Activated gamma-delta T cell treated with anti-CD3 and anti-CD28 coated beads, Interleukin-2, amount 50 U/mL, for 16 hours (primary cell): ENCODE data around the gene HASPIN.
"Not testable (repeated sequence)": the region's sequence is repeated elsewhere in the genome, so short reads cannot be mapped to it uniquely, and the experiment has no call there.

Source experiments
- DNase-seq: peaks from one replicate; pipeline ENCODE4 v3.0.0-alpha.2; 2020; ENCODE audit warnings: low read depth

Gene HASPIN

GRCh38 chr17:3695723-3696411, 27.8 kb upstream of the HASPIN start, which contains the start of gene P2RX5:
TSS of gene P2RX5 (minus strand) at chr17:3696155. CDS start at chr17:3696005, 150 bp downstream.
- DNase-seq = peak; percentile 12

GRCh38 chr17:3697103-3697476, 26.6 kb upstream of the HASPIN start:
- no peak for DNase-seq

DNA sequence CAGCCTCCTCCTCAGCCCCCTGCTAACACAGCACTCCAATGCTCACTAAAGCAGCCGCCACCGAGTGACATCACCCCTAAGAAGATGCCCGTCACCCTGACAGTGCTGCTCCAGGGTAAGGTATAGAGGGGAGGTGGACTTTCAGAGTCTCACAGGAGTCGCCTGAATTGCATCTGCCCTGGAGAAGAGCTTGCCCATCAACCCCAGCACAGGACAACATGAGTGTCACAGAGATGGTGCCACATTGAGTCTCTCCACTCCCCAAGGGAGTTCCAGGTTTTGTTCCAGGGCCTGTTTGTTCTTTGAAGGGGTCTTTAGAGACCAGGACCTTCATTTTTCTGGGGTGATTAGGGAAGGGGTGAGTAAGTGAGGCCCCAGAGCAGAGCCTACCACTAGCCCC, 25.6 kb upstream of the HASPIN start:
- no peak for DNase-seq

- DNase-seq = no peak
These were observed 23.8 kb upstream of the HASPIN start for GRCh38 chr17:3699951-3700350.

- DNase-seq = not testable (repeated sequence)
These were observed 21.6 kb upstream of the HASPIN start for GRCh38 chr17:3702041-3702539.

DNA sequence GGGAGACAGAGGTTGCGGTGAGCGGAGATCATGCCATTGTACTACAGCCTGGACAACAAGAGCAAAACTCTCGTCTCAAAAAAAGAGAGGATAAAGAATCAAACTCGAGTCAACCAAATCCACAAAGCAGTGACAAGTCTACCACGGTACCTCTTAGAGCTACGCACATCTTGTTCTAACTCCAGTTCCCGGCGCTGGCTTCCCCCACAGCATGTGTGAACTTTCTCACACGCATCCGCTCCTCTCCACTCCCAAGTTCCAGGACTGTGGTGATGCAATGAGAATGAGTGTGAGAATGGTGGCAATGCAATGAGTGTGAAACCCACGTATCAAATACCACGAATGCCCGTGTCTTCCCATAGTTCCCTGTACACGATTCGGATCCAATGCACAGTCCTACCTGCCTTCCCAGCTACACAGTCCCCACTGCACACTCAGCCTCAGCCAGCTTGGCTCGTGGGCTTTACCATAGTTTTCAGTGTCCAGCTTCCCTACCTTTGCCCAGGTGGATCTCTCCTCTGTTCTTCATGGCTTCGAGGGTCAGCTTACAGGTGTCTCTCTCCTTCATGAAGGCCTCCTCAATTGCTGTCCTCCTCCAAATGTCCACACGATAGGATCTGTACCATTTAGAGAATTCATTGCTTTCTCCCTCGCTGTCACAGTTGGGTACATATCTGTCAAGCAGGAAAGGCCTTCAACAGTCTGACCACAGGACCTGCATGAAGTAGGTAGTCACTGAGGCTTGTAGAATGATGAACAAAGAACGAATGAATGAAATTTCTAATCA, 18.6 kb upstream of the HASPIN start:
- no peak for DNase-seq

GRCh38 chr17:3705718-3705984, 18.1 kb upstream of the HASPIN start:
- not testable (repeated sequence) for DNase-seq

DNA sequence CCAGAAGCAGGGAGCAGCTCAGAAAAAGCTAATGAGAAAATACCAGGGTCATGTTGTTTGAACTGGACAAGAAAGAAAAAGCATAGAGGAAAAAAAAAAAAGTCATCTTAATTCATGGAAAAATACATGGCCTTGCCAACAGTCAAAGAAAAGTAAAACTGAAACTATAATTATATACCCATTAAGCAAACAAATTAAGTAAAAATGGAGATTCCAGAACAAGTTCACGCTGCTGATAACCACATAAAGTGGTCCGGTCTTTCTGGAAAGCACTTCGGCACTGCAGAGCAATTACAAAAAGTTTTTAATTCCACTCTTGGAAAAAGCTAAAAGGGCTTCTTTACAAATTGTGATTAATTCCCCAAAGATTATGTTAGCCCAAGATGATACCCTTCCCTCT, 15.3 kb upstream of the HASPIN start:
- no peak for DNase-seq

DNA sequence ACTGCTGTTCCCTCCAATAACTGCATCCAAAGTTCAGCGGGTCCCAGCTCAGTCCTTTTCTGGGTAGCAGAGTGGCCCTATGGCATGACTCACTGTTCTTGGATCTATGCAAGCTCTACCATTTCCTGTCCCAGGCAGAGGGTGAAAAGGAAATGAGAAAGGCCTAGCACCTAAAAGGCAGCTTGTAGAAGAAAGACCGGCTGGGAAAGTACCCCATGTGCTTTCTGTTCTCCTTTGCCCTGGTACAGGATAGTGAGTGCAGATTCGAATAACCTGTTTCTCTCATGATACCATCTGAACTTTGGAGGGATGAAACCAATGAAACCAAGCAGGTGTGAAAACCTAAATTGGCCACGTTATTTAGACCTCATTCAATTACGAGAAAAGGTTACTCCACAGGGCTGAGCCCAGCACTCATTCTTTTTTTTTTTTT, 12.7 kb upstream of the HASPIN start:
- peak; percentile 66 for DNase-seq

- no peak for DNase-seq
These were observed 10.8 kb upstream of the HASPIN start for GRCh38 chr17:3712811-3713463.

- DNase-seq = no peak
These were observed 8.4 kb upstream of the HASPIN start for GRCh38 chr17:3715296-3715695.

GRCh38 chr17:3718201-3718600, 5.5 kb upstream of the HASPIN start:
- DNase-seq = no peak

- DNase-seq = no peak
These were observed 4.4 kb upstream of the HASPIN start for GRCh38 chr17:3719265-3719664.

GRCh38 chr17:3722716-3723115, 987 bp upstream of the HASPIN start:
- DNase-seq = no peak

GRCh38 chr17:3723188-3723555, 531 bp upstream of the HASPIN start:
- no peak for DNase-seq

DNA sequence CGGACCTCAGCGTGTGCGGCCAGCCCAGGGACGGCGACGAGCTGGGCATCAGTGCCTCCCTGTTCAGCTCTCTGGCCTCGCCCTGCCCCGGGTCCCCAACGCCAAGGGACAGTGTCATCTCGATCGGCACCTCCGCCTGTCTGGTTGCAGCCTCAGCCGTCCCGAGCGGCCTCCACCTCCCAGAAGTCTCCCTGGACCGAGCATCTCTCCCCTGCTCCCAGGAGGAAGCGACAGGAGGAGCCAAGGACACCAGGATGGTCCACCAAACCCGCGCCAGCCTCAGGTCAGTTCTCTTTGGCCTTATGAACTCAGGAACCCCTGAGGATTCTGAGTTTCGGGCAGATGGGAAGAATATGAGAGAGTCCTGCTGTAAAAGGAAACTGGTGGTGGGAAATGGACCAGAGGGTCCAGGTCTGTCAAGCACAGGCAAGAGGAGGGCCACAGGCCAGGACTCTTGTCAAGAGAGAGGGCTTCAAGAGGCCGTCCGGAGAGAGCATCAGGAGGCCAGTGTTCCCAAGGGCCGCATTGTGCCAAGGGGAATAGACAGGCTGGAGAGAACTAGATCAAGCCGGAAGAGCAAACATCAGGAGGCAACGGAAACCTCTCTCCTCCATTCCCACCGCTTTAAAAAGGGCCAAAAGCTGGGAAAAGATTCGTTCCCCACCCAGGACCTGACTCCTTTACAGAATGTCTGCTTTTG, 825 bp downstream of the HASPIN start:
- DNase-seq = no peak

DNA sequence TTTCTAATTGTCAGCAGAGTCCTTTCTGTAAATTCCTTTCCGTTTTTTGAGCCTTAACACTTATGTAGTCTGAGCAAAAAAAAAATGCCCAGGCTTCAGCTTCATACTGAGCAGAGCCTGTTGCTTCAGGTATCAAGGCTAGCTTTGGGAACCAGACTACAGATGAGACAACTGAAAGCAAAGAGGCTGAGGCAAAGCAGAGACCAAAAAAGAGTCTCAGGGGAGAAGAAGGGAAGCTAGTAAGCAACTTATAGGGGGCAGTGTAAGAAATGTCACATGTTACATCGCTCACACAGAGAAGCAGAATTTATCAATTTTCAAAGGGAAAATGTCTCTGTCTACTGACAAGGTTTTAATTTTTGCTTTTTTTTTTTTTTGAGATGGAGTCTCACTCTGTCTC, 3.3 kb downstream of the HASPIN start:
- DNase-seq = no peak

DNA sequence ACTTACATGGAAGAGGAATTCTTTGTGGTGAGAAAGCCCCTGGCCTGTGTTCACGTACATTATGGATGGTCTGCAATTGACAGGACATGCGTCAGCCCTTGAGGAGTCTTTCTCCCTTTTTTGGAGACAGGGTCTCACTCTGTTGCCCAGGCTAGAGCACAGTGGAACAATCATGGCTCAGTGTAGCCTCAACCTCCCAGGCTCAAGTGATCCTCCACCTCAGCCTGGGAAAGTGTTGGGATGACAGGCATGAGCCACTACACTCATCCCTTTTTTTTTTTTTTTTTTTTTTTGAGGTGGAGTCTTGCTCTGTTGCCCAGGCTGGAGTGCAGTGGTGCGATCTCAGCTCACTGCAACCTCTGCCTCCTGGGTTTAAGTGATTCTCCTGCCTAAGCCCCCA, 4.4 kb downstream of the HASPIN start:
- not testable (repeated sequence) for DNase-seq

GRCh38 chr17:3729881-3730280, 6.2 kb downstream of the HASPIN start:
- no peak for DNase-seq

DNA sequence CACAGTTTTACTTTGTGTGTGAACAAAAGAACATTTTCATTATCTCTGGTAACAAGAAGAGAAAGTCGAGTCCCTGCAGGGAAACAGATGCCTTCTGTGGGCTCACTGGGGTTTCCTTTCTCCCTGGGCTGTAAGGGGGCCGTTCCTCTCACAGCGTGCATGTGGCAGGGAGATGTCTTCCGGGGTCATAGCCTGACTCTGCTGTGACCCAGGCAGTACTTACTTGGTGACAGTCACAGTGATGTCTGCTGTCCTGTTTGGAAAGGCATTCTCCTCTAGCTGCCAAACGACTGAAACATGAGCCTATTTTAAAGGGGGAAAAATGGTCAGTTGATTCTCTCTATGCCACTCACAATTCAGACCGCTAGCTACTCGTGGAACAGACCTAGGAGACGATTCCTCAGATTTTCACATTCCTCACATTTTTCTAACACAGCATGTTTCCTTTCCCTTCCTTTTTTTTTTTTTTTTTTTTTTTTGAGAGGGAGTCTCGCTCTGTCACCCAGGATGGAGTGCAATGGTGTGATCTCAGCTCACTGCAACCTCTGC, 7.3 kb downstream of the HASPIN start:
- no peak for DNase-seq

DNA sequence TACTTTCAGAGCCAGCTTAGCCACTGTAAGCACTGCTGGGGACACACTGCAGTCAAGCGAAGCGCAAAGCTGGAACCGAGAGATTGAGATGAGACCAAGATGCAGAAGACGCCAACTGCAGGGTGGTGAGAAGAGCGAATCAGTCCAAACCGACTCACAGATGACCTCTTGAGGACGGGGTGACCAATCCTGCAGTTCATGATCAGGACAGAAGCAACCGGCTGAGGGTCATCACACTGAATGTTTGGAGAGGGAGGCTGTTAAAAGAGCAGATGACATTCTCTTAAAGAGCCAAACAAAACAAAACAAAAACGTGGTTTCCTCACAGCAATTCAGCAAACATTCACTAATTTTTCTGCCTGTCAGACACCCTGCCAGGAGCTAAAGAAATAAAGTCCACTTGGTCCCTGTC, 8.5 kb downstream of the HASPIN start:
- DNase-seq = no peak

GRCh38 chr17:3734911-3735276, 11.2 kb downstream of the HASPIN start:
- not testable (repeated sequence) for DNase-seq
